ENCODE data around the gene TM4SF1.

- no peak for TF ChIP-seq EZH2 (IDR thresholded peaks at IDR 0.05)
- TF ChIP-seq CTCF (IDR thresholded peaks at IDR 0.05): no peak
- TF ChIP-seq EZH2phosphoT487 (IDR thresholded peaks at IDR 0.05): no peak
Observed at GRCh38 chr3:149368674-149369497, 8.6 kb downstream of the TM4SF1 start.
